Astrocyte of the hippocampus (primary cell): Measurements from ENCODE around the gene TDRD5.
"Not testable (repeated sequence)": the region's sequence is repeated elsewhere in the genome, so short reads cannot be mapped to it uniquely, and the experiment has no call there.

ENCODE experiments used
- DNase-seq: peaks from one replicate; pipeline ENCODE4 v3.0.0; 2011; ENCODE audit warnings: low read depth, low spot score

Gene TDRD5

DNA sequence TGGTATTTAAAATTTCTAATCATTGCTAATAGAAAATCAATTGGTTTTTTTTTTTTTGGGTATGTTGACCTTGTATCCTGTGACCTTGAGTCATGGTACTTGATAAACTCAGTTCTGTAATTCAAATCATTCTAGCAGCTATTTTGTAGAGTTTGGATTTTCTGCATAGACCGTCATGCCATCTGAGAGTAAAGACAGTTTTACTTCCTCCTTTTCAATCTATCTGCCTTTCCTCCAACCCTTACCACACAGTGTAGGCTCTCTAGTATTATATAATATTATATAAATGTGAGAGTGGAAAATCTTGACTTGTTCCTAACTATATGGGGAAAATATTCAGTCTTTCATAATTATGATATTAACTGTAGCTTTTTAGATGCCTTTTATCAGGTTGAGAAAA lies 7.0 kb downstream of the TDRD5 start:
- DNase-seq = no peak

DNA sequence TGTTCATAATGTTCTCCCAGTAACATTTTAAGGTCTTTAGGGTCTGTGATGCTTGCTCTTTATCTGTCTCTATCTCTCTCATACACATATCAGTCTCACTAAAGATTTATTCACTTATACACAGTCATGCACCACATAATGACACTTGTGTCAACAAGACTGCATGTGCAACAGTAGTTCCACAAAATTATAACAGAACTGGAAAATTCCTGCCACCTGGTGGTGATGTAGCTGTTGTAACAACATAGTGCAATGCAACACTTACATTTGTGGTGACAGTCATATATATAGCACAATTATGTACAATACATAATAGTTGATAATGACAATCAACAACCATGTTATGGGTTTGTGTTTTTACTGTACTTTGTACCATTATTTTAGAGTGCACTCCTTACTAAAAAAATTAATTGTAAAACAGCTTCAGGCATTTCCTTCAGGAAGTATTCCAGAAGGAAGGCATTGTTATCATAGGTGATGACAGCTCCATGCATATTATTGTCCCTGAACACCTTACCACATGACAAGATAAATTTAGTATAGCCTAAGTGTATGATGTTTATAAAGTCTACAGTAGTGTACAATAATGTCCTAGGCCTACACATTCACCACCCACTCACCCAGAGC lies 8.1 kb downstream of the TDRD5 start:
- peak; percentile 49 for DNase-seq

DNA sequence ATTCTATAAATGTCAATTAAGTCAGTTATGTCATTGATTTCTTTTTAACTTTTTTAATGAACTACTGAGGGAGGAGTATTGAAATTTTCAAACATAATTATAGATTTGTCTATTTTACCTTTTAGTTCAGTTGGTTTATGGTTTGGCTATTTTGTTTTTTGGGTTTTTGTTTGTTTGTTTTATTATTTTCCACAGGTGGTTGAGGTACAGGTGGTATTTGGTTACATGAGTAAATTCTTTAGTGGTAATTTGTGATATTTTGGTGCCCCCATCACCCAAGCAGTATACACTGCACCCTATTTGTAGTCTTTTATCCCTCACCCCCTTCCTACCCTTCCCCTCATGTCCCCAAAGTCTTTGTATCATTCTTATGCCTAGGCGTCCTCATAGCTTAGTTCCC lies 9.5 kb downstream of the TDRD5 start:
- DNase-seq = no peak

DNA sequence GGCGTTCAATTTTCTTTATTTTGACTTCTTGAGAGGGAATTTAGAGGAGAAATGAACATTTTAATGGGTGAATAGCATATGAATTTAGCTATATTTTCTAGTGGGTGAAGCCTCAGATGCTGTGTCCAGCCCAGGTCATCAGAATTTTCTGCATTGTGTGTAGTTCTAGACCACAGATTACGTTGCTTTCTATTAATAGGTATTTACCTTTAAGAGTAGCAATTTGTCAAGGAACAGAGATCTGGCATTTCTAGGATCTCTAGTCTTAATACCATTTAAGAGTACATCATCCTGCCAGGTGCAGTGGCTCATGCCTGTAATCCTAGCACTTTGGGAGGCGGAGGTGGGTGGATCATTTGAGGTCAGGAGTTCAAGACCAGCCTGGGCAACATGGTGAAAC lies 20.7 kb downstream of the TDRD5 start:
- no peak for DNase-seq

DNA sequence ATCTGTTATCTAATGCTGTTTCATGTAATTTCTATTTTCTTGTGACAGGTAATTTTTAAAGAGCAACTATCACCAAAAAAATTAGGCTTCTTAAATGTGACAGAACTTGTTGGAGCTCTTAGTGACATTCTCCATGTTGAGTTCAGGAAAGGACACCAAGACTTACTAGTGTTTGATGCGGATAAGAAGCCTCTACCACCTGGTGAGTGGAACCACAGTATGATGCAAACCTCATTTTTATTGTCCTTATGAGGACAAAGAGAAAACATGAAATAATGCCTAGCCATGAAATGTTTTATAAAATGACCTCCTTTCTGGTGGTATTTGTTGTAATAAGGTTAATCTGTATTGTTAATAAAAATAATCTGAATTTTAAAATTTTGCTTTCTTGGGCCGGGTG lies 39.1 kb downstream of the TDRD5 start:
- DNase-seq = no peak

DNA sequence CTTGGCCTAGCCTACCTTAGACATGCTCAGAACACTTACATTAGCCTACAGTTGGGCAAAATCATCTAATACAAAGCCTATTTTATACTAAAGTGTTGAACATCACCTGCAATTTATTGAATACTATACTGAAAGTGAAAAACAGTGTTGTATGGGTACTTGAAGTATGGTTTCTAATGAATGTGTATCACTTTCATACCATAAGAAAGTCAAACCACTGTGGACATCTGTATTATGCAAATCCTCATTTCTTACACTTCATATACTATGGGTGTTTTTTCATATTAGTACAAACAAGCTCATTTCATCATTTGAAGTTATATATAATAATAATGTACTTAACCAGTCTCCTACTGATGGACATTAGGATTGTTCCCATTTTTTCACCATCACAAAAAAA lies 41.2 kb downstream of the TDRD5 start:
- no peak for DNase-seq

DNA sequence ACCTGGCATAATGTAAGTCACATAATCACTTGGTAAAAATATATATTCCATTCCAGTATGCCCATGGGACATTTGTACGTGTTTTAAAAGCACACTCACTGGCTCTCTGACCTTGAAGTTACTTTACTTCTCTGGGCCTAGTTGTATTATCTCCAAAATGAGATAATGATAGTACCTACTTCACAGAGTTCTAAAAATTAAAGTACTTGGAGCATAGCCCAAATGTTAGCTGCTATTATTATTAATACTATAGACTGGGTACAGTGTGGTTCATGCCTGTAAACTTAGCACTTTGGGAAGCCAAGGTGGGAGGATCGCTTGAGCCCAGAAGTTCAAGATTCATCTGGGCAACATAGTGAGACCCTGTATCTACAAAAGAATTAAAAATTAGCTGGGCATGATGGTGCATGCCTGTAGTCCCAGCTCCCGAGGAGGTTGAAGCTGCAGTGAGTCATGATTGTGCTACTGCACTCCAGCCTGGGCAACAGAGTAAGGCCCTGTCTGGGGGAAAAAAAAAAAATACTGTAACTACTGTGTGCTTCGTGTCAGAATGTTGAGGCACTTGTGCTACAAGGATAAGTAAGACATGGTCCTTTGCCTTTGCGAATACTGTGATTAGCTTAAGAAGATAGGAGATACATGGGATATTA lies 45.7 kb downstream of the TDRD5 start:
- DNase-seq = no peak

DNA sequence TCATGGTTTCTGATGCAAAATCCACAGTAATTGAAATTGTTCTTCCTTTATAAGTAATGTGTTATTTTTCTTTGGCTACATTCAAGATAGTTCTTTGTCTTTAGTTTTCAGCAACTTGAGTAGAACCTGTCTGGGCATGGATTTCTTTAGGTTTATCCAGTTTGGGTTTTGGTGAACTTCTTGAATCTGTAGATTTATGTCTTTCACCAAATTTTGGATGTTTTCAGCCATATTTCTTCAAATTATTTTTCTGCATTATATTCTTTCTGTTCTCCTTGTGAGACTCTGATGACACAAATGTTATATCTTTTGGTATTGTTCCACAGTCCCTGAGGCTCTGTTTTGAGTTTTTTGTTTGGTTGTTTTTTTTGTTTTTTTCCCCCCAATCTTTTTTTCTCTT lies 69.4 kb downstream of the TDRD5 start:
- no peak for DNase-seq

DNA sequence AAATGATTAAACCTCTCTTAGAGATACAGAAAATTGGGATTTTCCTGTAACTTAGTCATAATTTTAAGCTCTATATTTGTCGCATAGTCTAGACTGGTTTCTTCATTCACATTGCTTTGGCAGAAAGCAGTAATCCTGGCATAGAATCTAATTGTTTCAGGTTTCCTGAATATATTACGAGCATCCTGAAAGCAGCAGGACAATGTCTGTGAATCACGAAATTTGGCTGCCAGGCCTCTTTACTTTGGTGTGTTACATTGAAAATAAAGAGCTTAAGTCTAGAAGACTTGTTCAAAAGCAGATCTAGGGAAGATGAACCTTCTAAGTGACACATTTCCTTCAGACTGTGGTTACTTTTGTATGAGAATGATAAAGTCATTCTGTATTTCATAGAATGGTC lies 72.2 kb downstream of the TDRD5 start:
- no peak for DNase-seq

DNA sequence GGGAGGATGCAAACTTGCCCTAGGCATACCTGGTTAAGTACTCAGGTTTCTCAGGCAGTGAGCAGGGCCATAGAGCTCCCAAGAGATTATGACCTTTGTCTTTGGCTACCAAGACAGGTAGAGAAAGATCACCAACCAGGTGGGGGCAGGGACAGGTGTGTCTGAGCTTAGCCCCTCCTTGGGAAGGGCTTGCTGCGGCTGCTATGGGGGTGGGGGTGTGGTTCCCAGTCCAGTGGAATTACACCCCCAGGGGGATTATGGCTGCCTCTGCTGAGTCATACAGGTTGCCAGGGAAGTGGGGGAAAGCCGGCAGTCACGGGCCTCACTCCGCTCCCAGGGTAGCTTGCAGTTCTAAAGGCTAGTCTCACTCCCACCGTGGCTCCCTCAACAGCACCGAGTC lies 86.2 kb downstream of the TDRD5 start:
- no peak for DNase-seq

DNA sequence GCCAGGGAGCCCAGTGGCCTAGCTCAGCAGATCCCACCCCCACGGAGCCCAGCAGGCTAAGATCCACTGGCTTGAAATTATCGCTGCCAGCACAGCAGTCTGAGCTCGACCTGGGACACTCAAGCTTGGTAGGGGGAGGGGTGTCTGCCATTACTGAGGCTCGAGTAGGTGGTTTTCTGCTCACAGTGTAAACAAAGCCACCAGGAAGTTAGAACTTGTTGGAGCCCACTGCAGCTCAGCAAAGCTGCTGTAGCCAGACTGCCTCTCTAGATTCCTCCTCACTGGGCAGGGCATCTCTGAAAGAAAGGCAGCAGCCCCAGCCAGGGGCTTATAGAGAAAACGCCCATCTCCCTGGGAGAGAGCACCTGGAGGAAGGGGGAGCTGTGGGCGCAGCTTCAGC lies 102.9 kb downstream of the TDRD5 start:
- not testable (repeated sequence) for DNase-seq

DNA sequence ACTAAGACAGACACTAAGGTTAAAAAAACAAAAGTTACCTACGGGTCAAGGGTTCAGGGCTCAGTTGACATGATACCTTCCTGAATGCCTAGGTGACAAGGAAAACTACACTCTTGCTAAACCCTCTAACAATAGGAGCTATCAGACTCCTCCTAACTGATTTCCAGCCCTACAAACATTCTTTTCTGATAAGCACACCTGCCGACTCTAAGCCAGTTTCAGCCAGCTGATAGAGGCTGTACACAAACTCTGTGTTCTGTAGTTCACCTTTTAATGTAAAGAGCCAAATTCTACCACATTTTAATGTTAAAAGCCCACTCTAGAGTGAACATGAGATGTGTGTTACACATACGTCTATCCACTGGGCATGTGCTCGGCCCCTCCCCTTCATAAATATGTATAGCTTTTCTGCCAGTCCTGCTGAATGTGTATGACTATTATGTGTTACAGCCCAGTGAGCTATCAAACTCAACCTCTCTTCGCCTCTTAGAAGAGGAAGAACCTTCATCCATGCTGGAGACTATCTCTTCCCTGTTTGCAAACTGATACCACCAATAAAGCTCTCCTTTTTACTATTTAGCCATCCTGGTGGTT lies 111.4 kb downstream of the TDRD5 start:
- DNase-seq = no peak

DNA sequence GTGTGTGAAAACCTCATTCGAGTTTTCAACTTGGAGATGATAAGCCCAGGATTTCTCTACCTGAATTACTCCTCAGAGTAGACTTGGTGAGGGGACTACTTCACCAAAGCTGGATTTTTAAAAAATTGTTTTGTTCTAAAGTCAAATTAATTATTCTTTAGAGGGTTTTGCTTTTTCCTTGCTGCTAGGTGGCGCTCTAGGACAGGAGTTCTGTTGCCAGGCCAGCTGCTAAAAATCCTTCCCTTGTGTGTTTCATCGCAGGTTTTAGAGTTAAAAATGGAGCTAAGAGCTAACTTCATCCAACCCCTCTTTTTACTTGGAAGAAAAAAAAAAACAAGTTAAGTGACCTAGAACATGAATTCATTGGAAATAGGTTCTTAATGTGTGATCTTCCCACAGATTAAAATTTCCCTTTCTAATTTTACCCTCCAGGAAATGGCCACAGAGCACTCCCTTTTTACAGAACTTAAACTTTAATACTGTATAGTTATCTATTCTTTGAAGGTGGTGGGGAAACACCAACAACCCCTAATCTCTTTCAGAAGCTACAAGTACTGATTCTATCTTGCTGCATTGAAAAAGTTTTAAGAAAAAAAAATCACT lies 114.8 kb downstream of the TDRD5 start:
- peak; percentile 77 for DNase-seq

DNA sequence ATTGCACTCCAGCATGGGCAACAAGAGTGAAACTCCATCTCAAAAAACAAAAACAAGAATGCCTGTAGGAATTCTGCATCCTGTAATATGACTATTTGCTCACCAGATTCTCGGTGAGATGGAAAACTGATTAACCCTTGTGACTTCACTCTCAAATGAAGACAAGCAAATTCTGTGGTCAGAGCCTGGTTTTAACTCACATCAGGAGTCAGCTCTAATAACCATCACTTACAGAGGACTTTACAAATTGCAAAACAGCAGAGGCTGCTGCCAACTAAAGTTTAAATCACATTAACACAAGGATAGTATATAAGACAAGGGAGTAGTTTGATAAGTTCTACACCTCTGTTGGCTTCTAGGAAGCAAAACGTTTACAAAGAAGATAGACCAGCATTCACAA lies 115.8 kb downstream of the TDRD5 start:
- DNase-seq = no peak

DNA sequence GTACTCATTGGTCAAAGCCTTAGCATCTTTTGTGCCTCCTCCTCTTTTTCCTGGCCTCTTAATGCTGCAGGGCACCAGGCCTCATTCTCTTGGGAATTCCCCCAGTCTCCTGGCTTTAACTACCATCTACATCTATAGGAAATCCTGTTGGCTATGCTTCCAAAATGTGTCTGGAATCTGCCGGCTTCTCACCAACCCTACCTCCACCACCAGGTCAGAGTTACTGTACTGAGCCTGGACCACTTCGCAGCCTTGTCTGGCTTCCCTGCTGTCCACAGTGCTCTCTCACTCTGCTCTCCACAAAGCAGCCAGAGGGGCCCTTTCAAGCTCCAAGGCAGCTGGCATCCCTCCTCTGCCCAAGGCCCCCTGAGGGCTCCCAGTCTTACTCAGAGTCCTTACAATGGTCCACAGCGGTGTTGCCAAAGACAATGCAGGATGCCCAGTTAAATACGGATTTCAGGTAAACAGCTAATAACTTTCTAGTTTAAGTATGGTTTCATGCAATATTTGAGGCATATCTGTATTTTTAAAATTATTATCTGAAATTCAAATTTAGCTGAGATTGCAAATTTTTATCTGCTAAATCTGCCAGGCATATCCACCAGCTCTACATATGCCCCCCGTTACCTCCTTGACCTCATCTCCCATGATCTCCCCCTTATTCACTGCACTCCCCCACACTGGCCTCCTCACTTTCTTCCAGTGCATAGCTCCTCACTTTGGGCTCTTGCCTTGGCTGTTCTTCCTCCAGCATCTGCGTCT lies 117.0 kb downstream of the TDRD5 start:
- no peak for DNase-seq

DNA sequence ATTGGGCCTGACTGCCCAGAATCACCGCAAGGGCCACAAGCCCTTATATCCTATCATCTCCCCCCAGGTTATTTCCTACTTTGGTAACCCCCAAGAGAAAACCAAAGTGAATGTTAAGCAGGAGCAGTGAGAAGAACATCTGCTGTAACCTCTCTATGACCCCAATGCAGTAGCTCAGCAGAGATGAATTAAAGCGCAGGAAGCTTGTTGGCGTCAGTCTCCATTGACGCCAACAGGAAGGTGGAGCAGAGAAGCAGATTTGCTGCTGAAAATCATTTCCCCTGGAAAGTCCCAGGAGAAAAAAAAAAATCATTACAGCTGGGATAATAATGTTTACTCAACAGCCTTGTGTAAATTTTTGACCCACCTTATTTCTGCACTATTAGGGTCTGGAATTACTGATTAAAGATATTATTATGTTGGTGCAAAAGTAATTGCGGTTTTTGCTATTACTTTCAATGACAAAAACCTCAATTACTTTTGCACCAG lies 118.3 kb downstream of the TDRD5 start:
- DNase-seq = no peak

DNA sequence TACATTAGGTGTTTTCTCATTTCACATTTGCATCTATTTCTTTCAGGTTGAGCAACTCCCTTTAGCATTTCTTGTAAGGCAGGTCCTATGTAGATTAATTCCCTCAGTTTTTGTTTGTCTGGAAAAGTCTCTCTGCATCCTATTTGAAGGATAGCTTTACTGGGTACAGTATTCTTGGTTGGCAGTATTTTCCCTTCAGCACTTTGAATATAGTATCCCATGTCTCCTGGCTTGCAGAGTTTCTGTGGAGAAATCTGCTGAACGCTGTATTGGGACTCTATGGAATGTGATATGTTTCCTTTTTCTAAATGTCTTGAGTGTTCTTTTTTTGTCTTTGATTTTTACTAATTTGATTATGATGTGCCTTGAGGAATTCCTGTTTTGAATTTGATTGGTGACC lies 122.5 kb downstream of the TDRD5 start:
- DNase-seq = no peak

DNA sequence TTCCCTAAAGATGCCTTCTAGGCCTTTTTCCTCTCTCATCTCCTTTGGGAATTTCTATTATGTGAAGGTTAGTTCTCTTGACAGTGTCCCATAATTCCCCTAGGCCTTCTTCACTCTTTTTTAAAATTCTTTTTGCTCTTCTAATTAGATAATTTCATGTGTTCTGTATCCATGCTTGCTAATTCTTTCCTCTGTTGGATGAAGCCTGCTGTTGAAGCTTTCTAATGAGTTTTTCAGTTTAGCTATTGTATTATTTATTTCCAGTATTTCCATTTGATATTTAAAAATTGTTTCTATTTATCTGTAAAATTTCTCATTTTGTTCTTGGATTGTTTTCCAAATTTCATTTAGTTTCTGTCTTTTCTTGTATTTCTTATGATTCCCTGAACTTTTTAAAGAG lies 123.0 kb downstream of the TDRD5 start:
- DNase-seq = no peak

DNA sequence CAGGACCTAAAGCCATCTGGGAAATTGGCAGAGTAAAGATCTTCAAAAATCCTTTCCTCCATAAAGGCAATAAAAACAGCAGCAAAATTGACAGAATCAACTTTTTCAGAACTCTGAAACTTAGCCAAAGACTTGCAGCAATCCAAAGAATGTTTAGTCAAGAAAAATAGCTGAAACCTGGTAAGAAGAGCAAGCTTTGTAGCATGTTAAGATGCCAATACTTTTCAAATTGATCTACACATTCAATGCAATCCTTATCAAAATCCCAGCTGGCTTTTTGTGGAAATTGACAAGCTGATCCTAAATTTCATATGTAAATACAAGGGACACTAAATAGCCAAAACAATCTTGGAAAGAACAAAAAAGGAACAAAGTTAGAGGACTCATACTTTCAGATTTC lies 127.6 kb downstream of the TDRD5 start:
- DNase-seq = no peak

DNA sequence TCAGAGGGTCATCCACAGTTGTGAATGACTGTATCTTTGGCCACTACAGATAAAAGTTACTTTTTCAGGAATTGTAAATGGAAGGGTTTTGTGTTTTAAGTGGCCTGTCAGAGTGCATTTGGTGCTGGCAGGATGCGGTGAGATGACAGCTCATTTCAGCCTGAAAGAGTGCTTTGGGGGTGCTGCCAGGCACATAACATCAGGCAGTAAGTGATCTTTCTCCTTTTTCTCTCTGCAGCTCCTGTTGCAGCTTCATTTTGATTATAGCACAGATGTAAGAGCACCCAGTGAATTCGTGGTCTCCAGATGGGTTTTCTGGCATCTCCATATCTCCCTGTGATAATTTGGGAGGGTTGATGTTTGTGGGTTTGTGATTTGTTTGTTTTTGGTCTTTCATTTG lies 136.6 kb downstream of the TDRD5 start:
- no peak for DNase-seq

DNA sequence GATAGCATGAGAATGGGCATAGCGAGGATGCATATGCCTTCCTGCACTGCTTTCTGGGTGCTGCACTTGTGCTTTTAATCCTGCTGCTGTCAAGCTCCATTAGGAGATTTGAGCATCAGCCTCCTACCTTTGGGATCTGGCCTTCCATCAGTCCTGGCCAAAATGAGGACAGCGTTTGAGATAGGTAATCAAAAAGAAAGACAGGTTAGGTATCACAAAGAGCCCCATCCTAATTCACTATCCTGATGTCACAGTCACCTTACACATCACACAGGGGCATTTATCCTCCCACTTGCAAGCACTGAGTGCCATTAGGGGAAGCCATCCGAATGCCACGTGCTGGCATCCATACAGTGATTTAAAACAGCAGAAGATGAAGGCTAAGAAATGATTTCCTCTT lies 138.2 kb downstream of the TDRD5 start:
- no peak for DNase-seq

DNA sequence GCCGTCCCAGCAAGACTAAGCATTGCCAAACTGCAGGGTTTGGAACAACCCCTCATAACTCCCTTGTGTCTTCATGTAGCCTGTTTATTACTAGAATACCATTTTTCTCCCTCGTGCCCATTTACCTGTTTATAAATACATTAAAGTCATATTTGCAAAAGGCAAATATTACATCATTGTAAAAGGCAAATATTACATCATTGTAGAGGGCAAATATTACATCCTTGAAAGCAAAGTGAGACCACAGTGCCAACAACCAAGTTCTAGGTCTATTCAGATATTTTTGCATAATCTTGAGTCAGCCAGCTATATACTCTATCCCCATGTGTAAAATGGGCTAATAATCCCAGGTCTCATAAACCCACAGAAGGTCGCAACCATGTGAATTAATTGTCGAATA lies 140.0 kb downstream of the TDRD5 start:
- DNase-seq = no peak
